HepG2 (cell line): Measurements from ENCODE around the gene PPARA. TPM values are rescaled to one million over a fixed set of nuclear protein-coding genes. Genes with fewer than 3 reads are reported as not detected.

Experiments
- ARID3A ChIP-seq: IDR thresholded peaks from 2 replicates; pipeline ENCODE4 v1.6.1; 2012; ENCODE audit warnings: low read depth, low read length, improper control_type of control experiment
- DZIP1 ChIP-seq: sonication (generic); formaldehyde crosslinking; IDR thresholded peaks from 2 replicates; pipeline ENCODE4 v1.5.0; 2020; ENCODE audit warnings: mild to moderate bottlenecking, missing genetic modification reagents
- GATAD2A ChIP-seq: IDR thresholded peaks from 2 replicates; pipeline ENCODE4 v1.6.1; 2016
- MATR3 ChIP-seq: sonication (generic); formaldehyde crosslinking; IDR thresholded peaks from 2 replicates; pipeline ENCODE4 v1.4.0; 2020; ENCODE audit warnings: missing genetic modification reagents
- MAZ ChIP-seq, 2 experiments: sonication (generic) in 1 of 2; formaldehyde crosslinking in 1 of 2; IDR thresholded peaks; 2 replicates each; pipeline versions ENCODE4 v1.5.0 to v1.6.1; 2012 to 2020; ENCODE audit warnings: low read depth in 2 of 2, mild to moderate bottlenecking in 2 of 2, borderline replicate concordance in 1 of 2, improper control_type of control experiment in 1 of 2, low read length in 1 of 2, missing genetic modification reagents in 1 of 2, moderate library complexity in 1 of 2
- MIER3 ChIP-seq: IDR thresholded peaks from 2 replicates; pipeline ENCODE4 v1.6.1; 2016; ENCODE audit warnings: missing compliant biosample characterization, borderline replicate concordance
- MTA1 ChIP-seq: sonication (generic); formaldehyde crosslinking; IDR thresholded peaks from 2 replicates; pipeline ENCODE4 v1.4.0; 2020; ENCODE audit warnings: missing genetic modification reagents, mild to moderate bottlenecking, borderline replicate concordance
- NR2F6 ChIP-seq, 2 experiments: IDR thresholded peaks; 2 replicates each; pipeline ENCODE4 v1.6.1; 2016; ENCODE audit warnings: antibody characterized with exemption in 1 of 2, mild to moderate bottlenecking in 1 of 2
- ONECUT2 ChIP-seq: sonication (generic); formaldehyde crosslinking; IDR thresholded peaks from 2 replicates; pipeline ENCODE4 v1.4.0; 2020; ENCODE audit warnings: missing genetic modification reagents
- RFX1 ChIP-seq: fragments of 450-650 bp; IDR thresholded peaks from 2 replicates; pipeline ENCODE4 v1.6.1; 2017
- SMYD3 ChIP-seq: sonication (generic); formaldehyde crosslinking; IDR thresholded peaks from 2 replicates; pipeline ENCODE4 v1.8.1; 2023; ENCODE audit warnings: mild to moderate bottlenecking, missing genetic modification reagents
- YEATS4 ChIP-seq: sonication (generic); formaldehyde crosslinking; IDR thresholded peaks from 2 replicates; pipeline ENCODE4 v1.4.0; 2020; ENCODE audit warnings: missing genetic modification reagents, borderline replicate concordance
- ZBTB46 ChIP-seq: sonication (generic); formaldehyde crosslinking; IDR thresholded peaks from 2 replicates; pipeline ENCODE4 v1.4.0; 2020; ENCODE audit warnings: mild to moderate bottlenecking, missing genetic modification reagents, borderline replicate concordance
- ZNF264 ChIP-seq: sonication (generic); formaldehyde crosslinking; IDR thresholded peaks from 2 replicates; pipeline ENCODE4 v1.4.0; 2020; ENCODE audit warnings: missing genetic modification reagents
- ZNF274 ChIP-seq: sonication (generic); formaldehyde crosslinking; IDR thresholded peaks from 2 replicates; pipeline ENCODE4 v1.5.1; 2020; ENCODE audit warnings: mild to moderate bottlenecking, missing genetic modification reagents
- ZNF280B ChIP-seq: sonication (generic); formaldehyde crosslinking; IDR thresholded peaks from 2 replicates; pipeline ENCODE4 v1.5.0; 2020; ENCODE audit warnings: missing genetic modification reagents, mild to moderate bottlenecking, borderline replicate concordance
- ZNF543 ChIP-seq: sonication (generic); formaldehyde crosslinking; IDR thresholded peaks from 2 replicates; pipeline ENCODE4 v1.4.0; 2020; ENCODE audit warnings: mild to moderate bottlenecking, missing genetic modification reagents
- ZNF558 ChIP-seq: sonication (generic); formaldehyde crosslinking; IDR thresholded peaks from 2 replicates; pipeline ENCODE4 v1.9.0; 2022; ENCODE audit warnings: mild to moderate bottlenecking, missing genetic modification reagents, borderline replicate concordance
- ZNF562 ChIP-seq: sonication (generic); formaldehyde crosslinking; IDR thresholded peaks from 2 replicates; pipeline ENCODE4 v1.8.0; 2022; ENCODE audit warnings: missing genetic modification reagents, borderline replicate concordance
- ZNF678 ChIP-seq: sonication (generic); formaldehyde crosslinking; IDR thresholded peaks from 2 replicates; pipeline ENCODE4 v1.4.0; 2020; ENCODE audit warnings: mild to moderate bottlenecking, missing genetic modification reagents
- ZNF773 ChIP-seq: sonication (generic); formaldehyde crosslinking; IDR thresholded peaks from 2 replicates; pipeline ENCODE4 v1.4.0; 2020; ENCODE audit warnings: missing genetic modification reagents, borderline replicate concordance
- ZNF780A ChIP-seq: sonication (generic); formaldehyde crosslinking; IDR thresholded peaks from 2 replicates; pipeline ENCODE4 v1.8.0; 2022; ENCODE audit warnings: mild to moderate bottlenecking, missing genetic modification reagents, moderate library complexity
- ZNF879 ChIP-seq: sonication (generic); formaldehyde crosslinking; IDR thresholded peaks from 2 replicates; pipeline ENCODE4 v1.8.1; 2023; ENCODE audit warnings: missing genetic modification reagents
- ZSCAN12 ChIP-seq: sonication (generic); formaldehyde crosslinking; IDR thresholded peaks from 2 replicates; pipeline ENCODE4 v1.9.0; 2021; ENCODE audit warnings: mild to moderate bottlenecking, missing genetic modification reagents
- polyA plus RNA-seq, 8 experiments: library from polyadenylated mRNA; depleted of rRNA in 3 of 8; stranded (reverse) in 7 of 8; unstranded in 1 of 8; fragments of >200 nt; fragmentation: Illumina TruSeq in 4 of 8; extraction: Trizol in 4 of 8; gene quantifications; 2 replicates each; pipeline versions ENCODE4 v1.2.1 to v1.2.3, GENCODE V29; 2011 to 2016; ENCODE audit warnings: low read depth in 4 of 8, missing spikeins in 1 of 8, mixed read lengths in 1 of 8; ENCODE audit not compliant: insufficient read depth in 1 of 8
- total RNA-seq, 5 experiments: library from RNA; depleted of rRNA; stranded (reverse); fragments of >200 nt; fragmentation: Illumina TruSeq; extraction: Trizol; gene quantifications; 2 replicates each; pipeline ENCODE4 v1.2.3, GENCODE V29; 2016; ENCODE audit warnings: low read depth in 1 of 5

Gene PPARA
- total and polyA plus RNA-seq, 2 of the 13 experiments (the other 11 are each of a cell fraction or from before 2014, with no cell fraction given) = 18.2 to 24.7 TPM

- TF ChIP-seq GATAD2A = no peak; the same call in 1 of the 2 replicates
- TF ChIP-seq ZNF879 (CRISPR knock-in tag) = no peak
- TF ChIP-seq ZNF562 = no peak
- TF ChIP-seq NR2F6 (IDR thresholded peaks at IDR 0.05) = no peak
- peak; percentile 37; the same call in 1 of the 2 replicates for TF ChIP-seq NR2F6 (CRISPR knock-in tag; IDR thresholded peaks at IDR 0.05)
- TF ChIP-seq MTA1 = no peak
- TF ChIP-seq ARID3A = no peak
- peak; percentile 54; the same call in 1 of the 2 replicates for TF ChIP-seq ZNF274 (CRISPR knock-in tag)
- no peak for TF ChIP-seq ZNF264
- no peak for TF ChIP-seq YEATS4 (CRISPR knock-in tag)
- TF ChIP-seq ZBTB46 (CRISPR knock-in tag) = no peak
- TF ChIP-seq MAZ (IDR thresholded peaks at IDR 0.05; ENCODE audit: borderline replicate concordance, low read depth, low read length) = peak; percentile 100
- peak; percentile 98 for TF ChIP-seq MAZ (CRISPR knock-in tag; IDR thresholded peaks at IDR 0.05; ENCODE audit: low read depth)
- TF ChIP-seq ZNF678 (CRISPR knock-in tag) = no peak
- no peak for TF ChIP-seq ZNF280B
- TF ChIP-seq MIER3 (CRISPR knock-in tag) = no peak
- no peak for TF ChIP-seq ONECUT2 (CRISPR knock-in tag)
- TF ChIP-seq DZIP1 (CRISPR knock-in tag) = no peak
- TF ChIP-seq SMYD3 (CRISPR knock-in tag) = no peak
- no peak for TF ChIP-seq ZNF773 (CRISPR knock-in tag)
- no peak for TF ChIP-seq MATR3 (CRISPR knock-in tag)
- no peak for TF ChIP-seq RFX1
- no peak for TF ChIP-seq ZNF780A (CRISPR knock-in tag)
- TF ChIP-seq ZNF543 (CRISPR knock-in tag) = 0 out of 2 replicates have a peak, but pooled peaks have one; percentile 47
- no peak for TF ChIP-seq ZSCAN12 (CRISPR knock-in tag)
- TF ChIP-seq ZNF558 (CRISPR knock-in tag) = no peak
Measured at GRCh38 chr22:46116491-46116958, 33.8 kb upstream of the PPARA start (continued).
